HG03045 (cell line): ENCODE measurements around the gene TBC1D9.

Source experiments
- ATAC-seq: cut with Tn5 transposase; IDR thresholded peaks from one replicate; pipeline ENCODE4 v1.9.1; 2021; ENCODE audit warnings: mild to moderate bottlenecking, moderate library complexity; ENCODE audit not compliant: unreplicated experiment

Gene TBC1D9

GRCh38 chr4:140628016-140628415, 128.2 kb downstream of the TBC1D9 start:
- no peak for ATAC-seq

GRCh38 chr4:140626661-140627376, 129.4 kb downstream of the TBC1D9 start:
- ATAC-seq, result no peak

- no peak for ATAC-seq
Measured at GRCh38 chr4:140622333-140622958, 133.7 kb downstream of the TBC1D9 start.

- no peak for ATAC-seq
Measured at GRCh38 chr4:140621161-140621560, 135.0 kb downstream of the TBC1D9 start.

GRCh38 chr4:140617499-140618248, 138.5 kb downstream of the TBC1D9 start:
- ATAC-seq, result no peak

- no peak for ATAC-seq
Measured at GRCh38 chr4:140615451-140615850, 140.7 kb downstream of the TBC1D9 start.

GRCh38 chr4:140612357-140612756, 143.8 kb downstream of the TBC1D9 start:
- no peak for ATAC-seq

- ATAC-seq, result no peak
Measured at GRCh38 chr4:140611854-140612253, 144.3 kb downstream of the TBC1D9 start.

GRCh38 chr4:140609548-140610425, 146.4 kb downstream of the TBC1D9 start:
- ATAC-seq, result peak; percentile 56

GRCh38 chr4:140607852-140608251, 148.3 kb downstream of the TBC1D9 start:
- no peak for ATAC-seq

- ATAC-seq, result no peak
Measured at GRCh38 chr4:140604544-140604943, 151.6 kb downstream of the TBC1D9 start.

GRCh38 chr4:140603286-140603685, 152.9 kb downstream of the TBC1D9 start:
- ATAC-seq, result no peak

GRCh38 chr4:140602714-140603113, 153.5 kb downstream of the TBC1D9 start:
- no peak for ATAC-seq

- ATAC-seq, result no peak
Measured at GRCh38 chr4:140600408-140600807, 155.8 kb downstream of the TBC1D9 start.

- ATAC-seq, result no peak
Measured at GRCh38 chr4:140595065-140595464, 161.1 kb downstream of the TBC1D9 start.

GRCh38 chr4:140584439-140584838, 171.7 kb downstream of the TBC1D9 start:
- ATAC-seq, result no peak

- no peak for ATAC-seq
Measured at GRCh38 chr4:140581078-140581477, 175.1 kb downstream of the TBC1D9 start.

GRCh38 chr4:140579278-140579677, 176.9 kb downstream of the TBC1D9 start:
- no peak for ATAC-seq

- no peak for ATAC-seq
Measured at GRCh38 chr4:140575489-140575888, 180.7 kb downstream of the TBC1D9 start.

GRCh38 chr4:140571620-140572019, 184.6 kb downstream of the TBC1D9 start:
- no peak for ATAC-seq
